IgD-negative memory B cell (primary cell): Measurements from ENCODE around the gene KIF25. TPM values are rescaled to one million over a fixed set of nuclear protein-coding genes. Genes with fewer than 3 reads are reported as not detected.
"Not testable (repeated sequence)": the region's sequence is repeated elsewhere in the genome, so short reads cannot be mapped to it uniquely, and the experiment has no call there.

Source experiments
- H3K27ac Mint-ChIP-seq, 3 donors: one replicate each; pipeline ENCODE4 v1.8.0; 2020 to 2022; ENCODE audit warnings: mild to moderate bottlenecking in 3 of 3, mixed read lengths in 3 of 3, moderate library complexity in 1 of 3
- H3K27me3 Mint-ChIP-seq: one replicate; pipeline ENCODE4 v1.8.0; 2021; ENCODE audit warnings: mixed read lengths
- H3K36me3 Mint-ChIP-seq: one replicate; pipeline ENCODE4 v1.8.0; 2020; ENCODE audit warnings: mild to moderate bottlenecking, mixed read lengths
- H3K4me1 Mint-ChIP-seq, 3 donors: one replicate each; pipeline ENCODE4 v1.8.0; 2020 to 2022; ENCODE audit warnings: mixed read lengths in 3 of 3, mild to moderate bottlenecking in 1 of 3
- H3K4me3 Mint-ChIP-seq, 4 donors: one replicate each; pipeline ENCODE4 v1.8.0; 2020 to 2022; ENCODE audit warnings: mild to moderate bottlenecking in 4 of 4, mixed read lengths in 4 of 4, moderate library complexity in 3 of 4
- H3K9me3 Mint-ChIP-seq, 3 donors: one replicate each; pipeline ENCODE4 v1.8.0; 2020 to 2021; ENCODE audit warnings: mixed read lengths in 3 of 3, mild to moderate bottlenecking in 1 of 3
- polyA plus RNA-seq: library from polyadenylated mRNA; unstranded; fragments of 300-500 nt; fragmentation: Illumina TruSeq; gene quantifications from one replicate; pipeline ENCODE4 v1.2.3, GENCODE V29; 2021

KIF25 gene
- polyA plus RNA-seq, 1 donor from 2014 or later, result not detected

DNA sequence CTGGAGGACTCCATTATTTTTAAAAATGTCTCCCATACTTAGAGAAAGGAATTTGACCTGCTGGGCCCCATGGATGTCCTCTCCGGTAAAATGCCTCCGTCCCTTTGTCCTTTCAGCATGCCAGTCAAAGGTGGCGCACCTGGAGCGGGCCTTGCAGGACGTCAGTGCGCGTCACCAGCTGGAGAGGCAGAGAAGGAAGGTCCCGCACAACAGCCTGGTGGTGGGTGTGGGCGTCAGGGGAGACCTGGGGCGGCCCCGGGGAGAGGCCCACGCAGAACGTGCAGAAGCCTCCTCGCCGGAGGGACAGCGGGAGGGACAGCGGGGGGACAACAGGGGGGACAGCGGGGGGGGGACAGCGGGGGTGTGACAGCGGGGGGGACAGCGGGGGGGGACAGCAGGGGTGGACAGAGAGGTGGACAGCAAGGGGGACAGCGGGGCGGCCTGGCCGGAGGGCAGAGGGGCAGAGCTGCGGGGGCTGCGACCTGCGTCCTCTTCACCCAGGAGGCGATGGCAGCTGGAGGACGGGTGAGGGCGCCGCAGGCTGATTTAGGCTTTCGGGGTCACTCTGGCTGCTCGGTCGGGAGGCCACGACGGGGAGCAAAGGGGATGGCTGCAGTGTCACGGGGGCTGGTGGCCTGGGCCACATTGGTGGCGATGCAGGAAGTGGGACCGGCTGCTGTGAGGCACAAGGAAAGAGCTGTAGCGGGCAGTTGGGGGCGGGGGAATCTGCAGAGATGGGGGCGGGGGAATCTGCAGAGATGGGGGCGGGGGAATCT lies 859 bp upstream of the KIF25 start:
- peaks cover 0 to 4% (median 0%) of the 10 kb centered on the region in 3 donors for H3K9me3 Mint-ChIP-seq
- H3K27ac Mint-ChIP-seq, result no peak overlapping the region
- H3K27me3 Mint-ChIP-seq, result peaks cover 18% of the 10 kb centered on the region
- H3K36me3 Mint-ChIP-seq, result no peaks in the 10 kb centered on the region
- H3K4me3 Mint-ChIP-seq, result no peak overlapping the region
- H3K4me1 Mint-ChIP-seq, result peaks cover 0 to 2% (median 0%) of the 10 kb centered on the region in 3 donors

DNA sequence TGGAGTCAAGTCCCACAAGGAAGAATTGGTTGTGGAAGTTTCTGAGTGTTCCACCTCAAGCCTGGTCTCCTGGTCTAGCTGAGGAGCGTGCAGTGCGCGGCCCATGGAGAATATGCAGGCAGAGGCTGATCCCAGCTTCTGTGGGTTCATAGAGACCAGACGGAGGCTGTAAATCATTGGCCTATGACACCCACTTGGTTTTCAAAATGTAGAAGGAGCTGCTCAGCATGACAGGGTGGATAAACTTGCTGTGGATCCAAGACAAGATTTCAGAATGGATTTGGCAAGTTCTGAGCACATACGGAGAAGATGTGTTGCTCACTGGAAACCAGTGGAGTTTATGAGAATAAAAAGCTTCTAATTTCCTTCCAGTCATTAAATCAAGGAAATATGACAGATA lies 744 bp downstream of the KIF25 start:
- Mint-ChIP-seq H3K27me3 (peaks cover 18% of the 10 kb centered on the region), H3K27ac (no peak overlapping the region), H3K9me3 (peaks cover 0 to 4% (median 0%) of the 10 kb centered on the region in 3 donors), H3K4me1 (peaks cover 0 to 2% (median 0%) of the 10 kb centered on the region in 3 donors), H3K4me3 (no peak overlapping the region), H3K36me3 (peaks cover 1% of the 10 kb centered on the region)

DNA sequence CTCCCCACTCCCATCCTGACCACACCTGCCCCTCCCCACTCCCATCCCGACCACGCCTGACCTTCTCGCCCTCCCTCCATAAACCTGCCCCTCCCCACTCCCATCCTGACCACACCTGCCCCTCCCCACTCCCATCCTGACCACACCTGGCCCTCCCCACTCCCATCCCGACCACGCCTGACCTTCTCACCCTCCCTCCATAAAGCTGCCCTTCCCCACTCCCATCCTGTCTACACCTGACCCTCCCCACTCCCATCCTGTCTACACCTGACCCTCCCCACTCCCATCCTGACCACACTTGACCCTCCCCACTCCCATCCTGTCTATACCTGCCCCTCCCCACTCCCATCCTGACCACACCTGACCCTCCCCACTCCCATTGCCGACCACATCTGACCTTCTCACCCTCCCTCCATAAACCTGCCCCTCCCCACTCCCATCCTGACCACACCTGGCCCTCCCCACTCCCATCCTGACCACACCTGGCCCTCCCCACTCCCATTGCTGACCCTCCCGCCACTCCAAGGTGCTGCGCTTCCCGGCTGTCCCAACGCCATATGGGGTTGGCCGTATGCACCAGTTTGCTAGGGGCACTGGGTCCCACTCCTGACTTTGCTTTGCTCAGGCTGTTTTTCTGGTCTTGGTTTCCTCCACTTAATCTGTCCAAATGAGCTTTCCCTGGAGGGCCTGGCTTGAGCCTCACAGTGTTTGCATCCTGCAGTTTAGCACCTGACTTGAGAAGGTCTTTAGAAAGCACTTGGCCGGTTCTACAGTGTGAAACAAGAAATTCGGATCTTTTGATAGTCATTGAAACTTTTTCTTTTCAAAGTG lies 2.9 kb downstream of the KIF25 start:
- peaks cover 0 to 4% (median 0%) of the 10 kb centered on the region in 3 donors for H3K9me3 Mint-ChIP-seq
- H3K4me3 Mint-ChIP-seq, result no peak overlapping the region
- H3K4me1 Mint-ChIP-seq, result peaks cover 0 to 2% (median 0%) of the 10 kb centered on the region in 3 donors
- H3K36me3 Mint-ChIP-seq, result peaks cover 1% of the 10 kb centered on the region
- no peak overlapping the region for H3K27ac Mint-ChIP-seq
- H3K27me3 Mint-ChIP-seq, result peaks cover 11% of the 10 kb centered on the region

DNA sequence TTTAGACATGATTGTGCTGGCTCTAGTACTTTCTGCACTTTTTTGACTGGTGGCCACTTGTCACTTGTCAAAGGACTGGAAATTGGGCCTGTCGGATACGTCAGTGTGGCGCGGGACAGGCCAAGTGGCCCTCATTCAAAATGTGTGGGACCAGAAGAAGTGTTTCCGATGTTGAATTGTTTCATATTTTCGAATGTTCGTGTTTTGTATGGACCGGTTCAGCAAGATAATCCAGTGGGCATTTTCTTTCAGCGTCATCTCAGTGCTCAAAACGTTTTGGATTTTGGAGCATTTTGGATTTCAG lies 3.5 kb downstream of the KIF25 start:
- Mint-ChIP-seq H3K27me3 (peaks cover 11% of the 10 kb centered on the region), H3K36me3 (peaks cover 1% of the 10 kb centered on the region), H3K4me1 (peaks cover 0 to 2% (median 0%) of the 10 kb centered on the region in 3 donors), H3K4me3 (no peak overlapping the region), H3K27ac (no peak overlapping the region), H3K9me3 (peaks cover 0 to 4% (median 0%) of the 10 kb centered on the region in 3 donors)

DNA sequence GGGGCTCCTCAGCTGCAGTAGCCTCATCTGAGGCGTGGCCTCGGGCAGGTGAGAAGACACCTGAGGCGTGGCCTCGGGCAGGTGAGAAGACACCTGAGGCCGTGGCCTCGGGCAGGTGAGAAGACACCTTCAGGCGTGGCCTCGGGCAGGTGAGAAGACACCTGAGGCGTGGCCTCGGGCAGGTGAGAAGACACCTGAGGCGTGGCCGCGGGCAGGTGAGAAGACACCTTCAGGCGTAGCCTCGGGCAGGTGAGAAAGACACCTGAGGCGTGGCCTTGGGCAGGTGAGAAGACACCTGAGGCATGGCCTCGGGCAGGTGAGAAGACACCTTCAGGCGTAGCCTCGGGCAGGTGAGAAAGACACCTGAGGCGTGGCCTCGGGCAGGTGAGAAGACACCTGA lies 4.0 kb downstream of the KIF25 start:
- H3K4me1 Mint-ChIP-seq, H3K4me3 Mint-ChIP-seq, H3K36me3 Mint-ChIP-seq, H3K27ac Mint-ChIP-seq, H3K9me3 Mint-ChIP-seq: not testable (repeated sequence)
- peaks cover 11% of the 10 kb centered on the region for H3K27me3 Mint-ChIP-seq

DNA sequence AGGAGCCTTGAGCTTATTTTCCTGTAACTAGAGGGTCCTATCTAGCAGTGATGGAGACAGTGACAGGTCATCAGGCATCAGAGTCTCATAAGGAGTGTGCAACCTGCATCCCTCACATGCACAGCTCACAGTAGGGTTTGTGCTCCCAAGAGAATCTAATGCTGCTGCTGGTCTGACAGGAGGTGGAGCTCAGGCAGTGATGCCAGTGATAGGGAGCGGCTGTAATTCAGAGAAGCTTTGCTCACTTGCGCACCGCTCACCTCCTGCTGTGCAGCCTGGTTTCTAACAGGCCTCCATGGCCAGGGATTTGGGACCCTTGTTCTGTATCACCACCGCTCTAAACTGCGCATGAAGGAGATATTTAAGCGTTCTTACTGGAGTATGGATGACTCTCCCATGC lies 5.3 kb downstream of the KIF25 start:
- peaks cover 0 to 1% (median 0%) of the 10 kb centered on the region in 3 donors for H3K9me3 Mint-ChIP-seq
- no peak overlapping the region for H3K27ac Mint-ChIP-seq
- peaks cover 1% of the 10 kb centered on the region for H3K36me3 Mint-ChIP-seq
- no peaks in the 10 kb centered on the region for H3K4me1 Mint-ChIP-seq
- H3K27me3 Mint-ChIP-seq, result peaks cover 8% of the 10 kb centered on the region
- H3K4me3 Mint-ChIP-seq, result no peak overlapping the region

DNA sequence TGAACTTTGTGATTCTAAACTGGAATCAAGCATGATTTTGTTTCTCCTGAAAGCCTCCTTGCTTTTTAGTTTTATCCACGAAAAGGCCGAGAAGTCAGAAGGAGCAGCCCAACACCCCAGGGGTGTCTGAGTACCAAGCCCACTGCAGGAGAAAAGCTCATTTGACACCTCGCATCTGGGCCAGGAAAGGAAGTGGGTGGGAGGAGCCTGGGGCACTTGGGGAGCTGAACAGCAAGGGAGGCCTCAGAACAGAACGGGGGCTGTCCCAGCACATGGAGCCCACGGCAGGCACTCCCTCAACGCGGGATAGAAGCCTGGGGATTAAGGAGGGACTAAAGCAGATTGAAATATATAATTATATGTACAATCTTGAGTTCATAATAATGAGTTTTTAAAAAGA lies 6.6 kb downstream of the KIF25 start:
- Mint-ChIP-seq H3K4me1 (no peaks in the 10 kb centered on the region), H3K4me3 (no peak overlapping the region), H3K27me3 (peaks cover 3% of the 10 kb centered on the region), H3K27ac (no peak overlapping the region), H3K9me3 (peaks cover 0 to 6% (median 0%) of the 10 kb centered on the region in 3 donors), H3K36me3 (peaks cover 4% of the 10 kb centered on the region)

DNA sequence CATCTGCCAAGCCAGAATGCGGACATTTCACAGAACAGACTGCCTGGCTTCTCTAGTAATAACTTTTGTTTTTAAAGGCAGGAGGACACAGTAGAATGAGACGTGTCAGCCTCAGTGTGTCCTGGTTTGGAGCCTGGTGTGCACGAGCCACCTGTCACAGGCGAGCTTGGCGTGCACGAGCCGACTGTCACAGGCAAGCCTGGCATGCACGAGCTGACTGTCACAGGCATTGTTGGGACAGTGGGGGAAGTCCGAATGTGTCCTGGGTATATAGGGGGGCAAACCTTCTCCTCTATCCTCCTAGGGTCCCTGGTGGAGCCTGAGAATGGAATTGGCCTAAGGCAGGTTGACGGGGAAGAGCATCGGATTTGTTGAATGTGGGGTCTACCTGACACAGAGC lies 7.5 kb downstream of the KIF25 start:
- H3K27me3 Mint-ChIP-seq, result no peaks in the 10 kb centered on the region
- peaks cover 4% of the 10 kb centered on the region for H3K36me3 Mint-ChIP-seq
- H3K4me3 Mint-ChIP-seq, result no peak overlapping the region
- no peak overlapping the region for H3K27ac Mint-ChIP-seq
- no peaks in the 10 kb centered on the region for H3K4me1 Mint-ChIP-seq
- peaks cover 0 to 6% (median 6%) of the 10 kb centered on the region in 3 donors for H3K9me3 Mint-ChIP-seq

DNA sequence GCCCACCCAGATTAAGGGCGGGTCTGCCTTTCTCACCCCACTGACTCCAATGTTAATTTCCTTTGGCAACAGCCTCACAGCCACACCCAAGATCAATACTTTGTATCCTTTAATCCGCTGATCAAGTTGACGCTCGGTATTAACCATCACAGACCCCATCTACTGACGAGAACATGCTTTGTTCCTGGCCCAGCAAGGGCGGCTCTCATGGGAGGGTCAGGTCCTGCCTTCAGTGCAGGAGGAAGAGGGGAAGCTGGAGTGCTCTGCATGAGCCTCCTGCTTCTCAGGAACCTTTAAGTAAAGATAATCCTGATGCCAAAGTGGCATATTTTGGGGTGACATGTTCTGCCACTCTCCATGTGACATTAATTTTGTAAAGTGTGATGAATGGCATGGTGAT lies 8.3 kb downstream of the KIF25 start:
- Mint-ChIP-seq H3K27ac (no peak overlapping the region), H3K9me3 (peaks cover 5 to 14% (median 11%) of the 10 kb centered on the region in 3 donors), H3K27me3 (no peaks in the 10 kb centered on the region)

DNA sequence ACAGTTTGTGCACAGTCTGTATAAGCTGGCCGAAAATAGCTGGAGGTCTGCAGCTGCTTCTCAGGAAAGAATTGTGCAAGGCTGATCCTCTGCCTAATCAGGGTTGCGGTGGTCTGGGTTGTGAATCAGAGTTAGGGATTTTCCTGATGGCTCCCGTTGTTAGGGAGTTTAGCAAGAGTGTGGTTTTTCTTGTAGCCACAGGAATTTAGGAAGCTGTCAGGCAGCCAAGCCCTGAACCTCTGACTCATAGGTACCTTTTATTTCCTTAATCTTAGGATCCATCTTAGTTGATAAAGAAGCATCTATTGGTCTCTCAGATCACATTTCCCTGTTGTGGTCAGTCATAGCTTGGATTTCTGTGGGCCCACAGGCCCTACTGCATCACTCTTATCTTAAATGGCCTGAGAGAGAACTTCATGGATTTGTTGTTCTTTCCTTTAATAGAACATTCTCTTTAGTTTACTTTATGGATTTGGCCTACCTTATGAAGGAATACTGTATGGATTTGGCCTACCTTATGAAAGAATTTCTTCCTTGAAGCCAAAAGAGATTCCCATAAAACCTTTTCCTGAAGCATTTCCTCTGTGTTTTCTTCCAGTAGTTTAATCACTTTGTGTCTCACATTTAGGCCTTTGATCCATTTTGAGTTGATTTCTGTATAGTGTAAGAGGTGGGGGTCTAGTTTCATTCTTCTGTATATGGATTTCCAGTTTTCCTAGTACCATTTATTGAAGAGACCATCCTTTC lies 10.3 kb downstream of the KIF25 start:
- Mint-ChIP-seq H3K27ac (no peak overlapping the region), H3K9me3 (peaks cover 8 to 28% (median 18%) of the 10 kb centered on the region in 3 donors), H3K4me3 (no peak overlapping the region), H3K36me3 (peaks cover 7% of the 10 kb centered on the region), H3K4me1 (peaks cover 0 to 2% (median 0%) of the 10 kb centered on the region in 3 donors), H3K27me3 (no peaks in the 10 kb centered on the region)

More for the DNA sequence above, 8.3 kb downstream of the KIF25 start:
- Mint-ChIP-seq H3K36me3 (peaks cover 7% of the 10 kb centered on the region), H3K4me3 (no peak overlapping the region), H3K4me1 (peaks cover 0 to 1% (median 0%) of the 10 kb centered on the region in 3 donors)

DNA sequence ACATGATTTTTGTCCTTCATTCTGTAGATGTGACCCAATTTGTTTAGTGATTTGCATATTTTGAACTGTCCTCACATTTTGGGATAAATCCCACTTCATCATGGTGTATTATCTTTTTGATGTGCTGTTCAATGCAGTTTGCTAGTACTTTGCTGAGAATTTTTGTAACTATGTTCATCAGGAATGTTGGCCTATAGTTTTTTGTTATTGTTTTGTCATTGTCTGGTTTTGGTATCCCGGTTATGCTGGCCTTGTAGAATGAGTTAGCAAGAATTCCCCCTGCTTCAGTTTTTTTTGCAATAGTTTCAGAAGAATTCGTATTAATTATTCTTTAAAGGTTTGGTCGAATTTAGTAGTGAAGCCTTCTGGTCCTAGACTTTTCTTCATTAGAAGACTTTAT lies 11.9 kb downstream of the KIF25 start:
- Mint-ChIP-seq H3K27me3 (no peaks in the 10 kb centered on the region), H3K27ac (no peak overlapping the region), H3K36me3 (peaks cover 6% of the 10 kb centered on the region), H3K4me1 (peaks cover 0 to 2% (median 0%) of the 10 kb centered on the region in 3 donors), H3K9me3 (peaks cover 11 to 28% (median 19%) of the 10 kb centered on the region in 3 donors), H3K4me3 (no peak overlapping the region)

DNA sequence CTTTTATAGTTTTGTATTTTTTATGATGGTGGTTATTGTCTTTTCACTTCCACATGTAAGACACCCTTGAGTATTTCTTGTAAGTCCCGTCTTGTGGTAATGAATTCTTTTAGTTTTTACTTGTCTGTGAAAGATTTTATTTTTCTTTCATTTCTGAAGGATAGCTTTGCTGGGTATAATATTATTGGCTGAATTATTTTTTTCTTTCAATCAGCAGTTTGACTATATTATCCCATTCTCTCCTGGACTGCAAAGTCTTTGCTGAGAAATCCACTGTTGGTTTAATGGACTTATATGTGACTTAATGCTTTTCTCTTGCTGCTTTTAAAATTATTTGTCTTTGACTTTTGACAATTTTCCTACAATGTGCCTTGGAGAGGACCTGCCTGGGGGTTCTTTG lies 13.8 kb downstream of the KIF25 start:
- peaks cover 6% of the 10 kb centered on the region for H3K36me3 Mint-ChIP-seq
- peaks cover 1% of the 10 kb centered on the region for H3K27me3 Mint-ChIP-seq
- peaks cover 11 to 32% (median 19%) of the 10 kb centered on the region in 3 donors for H3K9me3 Mint-ChIP-seq
- peaks cover 0 to 2% (median 0%) of the 10 kb centered on the region in 3 donors for H3K4me1 Mint-ChIP-seq
- no peak overlapping the region for H3K4me3 Mint-ChIP-seq
- peak overlapping the region in 1 of 3 donors; percentile 17 for H3K27ac Mint-ChIP-seq

DNA sequence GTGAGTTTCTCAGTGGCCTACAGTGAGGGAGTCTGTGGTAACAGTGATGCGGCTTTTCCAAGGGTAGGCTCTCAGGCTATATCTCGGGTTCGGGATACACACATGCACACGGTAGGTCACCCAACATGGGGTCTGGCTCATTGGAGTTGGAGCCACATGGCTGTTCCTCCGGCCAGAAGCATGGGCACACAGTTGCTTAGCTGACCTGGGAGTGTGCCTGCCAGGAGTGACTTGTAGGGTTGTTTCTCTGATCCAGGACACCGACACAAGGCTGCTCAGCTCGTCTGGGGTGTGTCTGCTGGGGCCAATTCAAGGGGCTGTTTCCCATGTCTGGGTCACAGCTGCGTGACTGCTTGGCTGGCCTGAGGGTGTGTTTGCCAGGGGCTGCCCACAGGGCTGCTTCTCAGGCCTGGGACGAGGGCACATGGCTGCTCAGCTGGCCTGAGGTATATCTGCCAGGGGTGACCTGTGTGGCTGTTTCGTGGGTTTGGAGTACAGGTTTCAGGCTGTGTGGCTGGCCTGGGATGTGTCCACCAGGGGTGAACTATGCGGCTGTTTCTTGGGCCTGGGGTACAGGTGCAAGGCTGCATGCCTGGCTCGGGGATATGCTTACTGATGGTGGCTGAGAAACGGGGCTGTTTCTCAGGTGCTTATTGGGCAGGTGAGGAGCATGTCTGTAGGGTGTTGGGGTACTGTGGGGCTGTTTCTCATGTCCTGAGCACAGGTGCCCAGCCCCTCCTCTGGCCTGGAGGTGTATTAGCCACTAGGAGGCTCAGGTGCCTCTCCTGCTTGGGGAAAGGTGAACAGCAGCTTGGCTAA lies 15.2 kb downstream of the KIF25 start:
- peaks cover 6% of the 10 kb centered on the region for H3K36me3 Mint-ChIP-seq
- peaks cover 15 to 32% (median 19%) of the 10 kb centered on the region in 3 donors for H3K9me3 Mint-ChIP-seq
- H3K4me1 Mint-ChIP-seq, result peaks cover 0 to 2% (median 0%) of the 10 kb centered on the region in 3 donors
- H3K27me3 Mint-ChIP-seq, result peaks cover 3% of the 10 kb centered on the region
- H3K4me3 Mint-ChIP-seq, result no peak overlapping the region
- H3K27ac Mint-ChIP-seq, result no peak overlapping the region

DNA sequence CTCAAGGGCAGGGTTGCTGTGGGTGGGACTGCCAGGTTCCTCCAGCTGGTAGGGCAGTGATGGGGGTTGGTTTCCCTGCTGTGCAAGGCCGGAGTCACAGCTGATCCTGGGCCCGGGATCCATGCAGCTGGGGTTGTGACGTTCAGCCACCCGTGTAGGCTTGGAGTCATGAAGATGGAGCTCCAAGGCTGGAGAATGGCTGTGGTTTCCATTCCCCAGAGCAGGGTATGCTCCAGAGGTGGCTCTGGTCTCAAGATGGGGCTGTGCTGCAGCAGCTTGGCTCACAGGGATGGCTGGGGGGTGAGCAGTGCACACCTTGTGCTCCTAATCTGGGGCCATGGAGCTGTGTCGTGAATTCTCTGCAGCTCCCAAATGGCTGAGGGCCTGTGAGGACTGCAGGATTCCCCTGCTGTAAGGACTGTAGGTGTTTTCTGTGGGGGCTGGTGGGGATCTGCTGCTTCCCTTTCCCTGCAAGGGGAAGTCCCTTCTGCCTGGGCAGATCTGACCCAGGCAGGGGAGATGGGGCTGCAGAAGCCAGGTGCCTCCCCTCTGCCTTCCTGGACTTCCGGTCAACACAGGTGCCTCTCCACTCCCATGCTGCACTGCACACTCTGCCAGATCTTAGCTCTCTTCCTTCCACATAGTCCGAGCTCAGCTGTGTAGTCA lies 15.9 kb downstream of the KIF25 start:
- peaks cover 3% of the 10 kb centered on the region for H3K27me3 Mint-ChIP-seq
- peak overlapping the region in 1 of 3 donors; percentile 92 for H3K27ac Mint-ChIP-seq
- no peak overlapping the region for H3K4me3 Mint-ChIP-seq
- H3K36me3 Mint-ChIP-seq, result peaks cover 4% of the 10 kb centered on the region
- peaks cover 15 to 26% (median 19%) of the 10 kb centered on the region in 3 donors for H3K9me3 Mint-ChIP-seq
- H3K4me1 Mint-ChIP-seq, result peaks cover 0 to 2% (median 0%) of the 10 kb centered on the region in 3 donors
